ENCODE results near the gene RBFA. TPM values are rescaled to one million over a fixed set of nuclear protein-coding genes. Genes with fewer than 3 reads are reported as not detected.
"Not testable (repeated sequence)": the region's sequence is repeated elsewhere in the genome, so short reads cannot be mapped to it uniquely, and the experiment has no call there.

The RBFA gene
- total RNA-seq, 1 donor from 2014 or later, result 33.0 TPM

- Histone ChIP-seq H3K27me3 (ENCODE audit: control insufficient read depth, insufficient read depth, low read length) (no peaks in the 10 kb centered on the region), H3K4me3 (ENCODE audit: low read depth, low read length) (no peak overlapping the region), H3K36me3 (ENCODE audit: control insufficient read depth, insufficient read depth, low read length) (no peaks in the 10 kb centered on the region)
- DNase-seq (ENCODE audit: low read depth), result no peak
- no peak for TF ChIP-seq CTCF (IDR thresholded peaks at IDR 0.05; ENCODE audit: insufficient read depth, low read length, poor library complexity, severe bottlenecking)
Observed at GRCh38 chr18:80004600-80005342, 29.5 kb upstream of the RBFA start.

- H3K27me3 ChIP-seq (ENCODE audit: control insufficient read depth, insufficient read depth, low read length), result no peaks in the 10 kb centered on the region
- no peaks in the 10 kb centered on the region for H3K36me3 ChIP-seq (ENCODE audit: control insufficient read depth, insufficient read depth, low read length)
- TF ChIP-seq CTCF (IDR thresholded peaks at IDR 0.05; ENCODE audit: insufficient read depth, low read length, poor library complexity, severe bottlenecking), result no peak
- H3K4me3 ChIP-seq (ENCODE audit: low read depth, low read length), result no peak overlapping the region
- DNase-seq (ENCODE audit: low read depth), result no peak
Observed at GRCh38 chr18:80006724-80007123, 27.5 kb upstream of the RBFA start.

- H3K27me3 ChIP-seq (ENCODE audit: control insufficient read depth, insufficient read depth, low read length), result no peaks in the 10 kb centered on the region
- no peak for TF ChIP-seq CTCF (IDR thresholded peaks at IDR 0.05; ENCODE audit: insufficient read depth, low read length, poor library complexity, severe bottlenecking)
- H3K36me3 ChIP-seq (ENCODE audit: control insufficient read depth, insufficient read depth, low read length), result no peaks in the 10 kb centered on the region
- no peak overlapping the region for H3K4me3 ChIP-seq (ENCODE audit: low read depth, low read length)
- no peak for DNase-seq (ENCODE audit: low read depth)
Observed at GRCh38 chr18:80009661-80010550, 24.3 kb upstream of the RBFA start.

GRCh38 chr18:80010551-80010906 lies 23.7 kb upstream of the RBFA start:
- no peak for TF ChIP-seq CTCF (IDR thresholded peaks at IDR 0.05; ENCODE audit: insufficient read depth, low read length, poor library complexity, severe bottlenecking)
- Histone ChIP-seq H3K27me3 (ENCODE audit: control insufficient read depth, insufficient read depth, low read length) (no peaks in the 10 kb centered on the region), H3K36me3 (ENCODE audit: control insufficient read depth, insufficient read depth, low read length) (no peaks in the 10 kb centered on the region), H3K4me3 (ENCODE audit: low read depth, low read length) (no peak overlapping the region)
- no peak for DNase-seq (ENCODE audit: low read depth)

GRCh38 chr18:80011496-80012137 lies 22.6 kb upstream of the RBFA start:
- not testable (repeated sequence) for H3K27me3 ChIP-seq (ENCODE audit: control insufficient read depth, insufficient read depth, low read length); H3K4me3 ChIP-seq (ENCODE audit: low read depth, low read length); DNase-seq (ENCODE audit: low read depth); H3K36me3 ChIP-seq (ENCODE audit: control insufficient read depth, insufficient read depth, low read length)

- no peak for DNase-seq (ENCODE audit: low read depth)
- no peak overlapping the region for H3K4me3 ChIP-seq (ENCODE audit: low read depth, low read length)
- H3K27me3 ChIP-seq (ENCODE audit: control insufficient read depth, insufficient read depth, low read length), result no peaks in the 10 kb centered on the region
- H3K36me3 ChIP-seq (ENCODE audit: control insufficient read depth, insufficient read depth, low read length), result no peaks in the 10 kb centered on the region
- TF ChIP-seq CTCF (IDR thresholded peaks at IDR 0.05; ENCODE audit: insufficient read depth, low read length, poor library complexity, severe bottlenecking), result no peak
Observed at GRCh38 chr18:80012714-80013113, 21.5 kb upstream of the RBFA start.
